GM06990 (cell line): ENCODE data around the gene CHADL.

Experiments
- DNase-seq: peaks from one replicate; pipeline ENCODE4 v3.0.0-alpha.2; 2011; ENCODE audit not compliant: insufficient read length; ENCODE audit errors: extremely low read depth
- H3K27me3 ChIP-seq: replicated peaks from 2 replicates; pipeline ENCODE4 v1.6.0; 2011; ENCODE audit warnings: low read length; ENCODE audit not compliant: control insufficient read depth, insufficient read depth
- H3K36me3 ChIP-seq: 2 replicates; pipeline ENCODE4 v1.5.1; 2011; ENCODE audit warnings: low read length; ENCODE audit not compliant: control insufficient read depth, insufficient read depth
- H3K4me3 ChIP-seq: replicated peaks from 2 replicates; pipeline ENCODE4 v1.5.1; 2011; ENCODE audit warnings: low read depth, mild to moderate bottlenecking, control low read depth, low read length
- TF ChIP-seq, protein P1 (sequence below): IDR thresholded peaks from 2 replicates; pipeline ENCODE4 v1.5.1; 2011; ENCODE audit warnings: low read length, control low read depth, mild to moderate bottlenecking, inconsistent platforms; ENCODE audit not compliant: insufficient read depth, poor library complexity, severe bottlenecking

Gene CHADL

DNA sequence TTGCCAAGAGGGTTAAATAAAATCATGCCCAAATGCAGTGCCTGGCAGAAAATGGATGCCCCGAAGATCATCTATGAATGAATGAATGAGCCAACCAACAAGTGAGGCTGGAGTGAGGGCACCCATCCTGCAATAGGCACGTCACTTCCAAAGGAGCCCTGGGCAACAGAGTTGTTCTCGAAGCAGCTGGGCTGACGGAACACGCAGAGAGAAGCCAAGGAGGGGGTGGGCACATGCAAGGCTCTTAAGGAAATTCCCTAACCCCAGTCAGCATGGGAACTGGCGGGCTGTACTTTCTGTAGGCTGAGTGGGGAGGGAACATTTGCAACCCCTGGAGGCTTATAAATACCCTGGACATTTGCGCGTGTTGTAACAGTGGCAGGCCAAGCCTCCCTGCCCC is 11.6 kb upstream of the CHADL start:
- no peak for DNase-seq
- TF ChIP-seq, protein P1, sequence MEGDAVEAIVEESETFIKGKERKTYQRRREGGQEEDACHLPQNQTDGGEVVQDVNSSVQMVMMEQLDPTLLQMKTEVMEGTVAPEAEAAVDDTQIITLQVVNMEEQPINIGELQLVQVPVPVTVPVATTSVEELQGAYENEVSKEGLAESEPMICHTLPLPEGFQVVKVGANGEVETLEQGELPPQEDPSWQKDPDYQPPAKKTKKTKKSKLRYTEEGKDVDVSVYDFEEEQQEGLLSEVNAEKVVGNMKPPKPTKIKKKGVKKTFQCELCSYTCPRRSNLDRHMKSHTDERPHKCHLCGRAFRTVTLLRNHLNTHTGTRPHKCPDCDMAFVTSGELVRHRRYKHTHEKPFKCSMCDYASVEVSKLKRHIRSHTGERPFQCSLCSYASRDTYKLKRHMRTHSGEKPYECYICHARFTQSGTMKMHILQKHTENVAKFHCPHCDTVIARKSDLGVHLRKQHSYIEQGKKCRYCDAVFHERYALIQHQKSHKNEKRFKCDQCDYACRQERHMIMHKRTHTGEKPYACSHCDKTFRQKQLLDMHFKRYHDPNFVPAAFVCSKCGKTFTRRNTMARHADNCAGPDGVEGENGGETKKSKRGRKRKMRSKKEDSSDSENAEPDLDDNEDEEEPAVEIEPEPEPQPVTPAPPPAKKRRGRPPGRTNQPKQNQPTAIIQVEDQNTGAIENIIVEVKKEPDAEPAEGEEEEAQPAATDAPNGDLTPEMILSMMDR, result no peak
- no peaks in the 10 kb centered on the region for H3K27me3 ChIP-seq
- H3K4me3 ChIP-seq, result no peak overlapping the region
- H3K36me3 ChIP-seq, result peaks cover 57% of the 10 kb centered on the region

DNA sequence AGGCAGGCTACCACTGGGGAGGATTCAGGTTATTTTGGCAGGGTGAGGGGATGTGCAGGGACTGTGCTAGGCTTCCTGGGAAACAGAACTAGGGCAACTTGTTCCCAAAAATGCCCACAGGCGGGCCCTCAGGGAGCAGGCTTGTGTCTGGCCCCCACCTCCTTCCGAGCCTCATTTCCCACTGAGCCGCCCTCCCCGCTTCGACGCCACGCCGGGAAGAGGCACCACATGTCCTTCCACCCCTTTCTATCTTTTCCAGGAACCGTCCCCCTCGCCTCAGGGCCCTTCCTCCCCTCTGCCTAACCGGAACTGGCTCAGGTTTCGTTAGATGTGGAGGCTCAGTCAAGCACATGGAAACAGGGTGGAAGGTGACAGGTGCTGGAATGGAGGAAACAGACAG is 9.4 kb upstream of the CHADL start:
- DNase-seq, result no peak
- TF ChIP-seq, protein P1, result no peak
- Histone ChIP-seq H3K4me3 (no peak overlapping the region), H3K27me3 (no peaks in the 10 kb centered on the region), H3K36me3 (peaks cover 59% of the 10 kb centered on the region)

DNA sequence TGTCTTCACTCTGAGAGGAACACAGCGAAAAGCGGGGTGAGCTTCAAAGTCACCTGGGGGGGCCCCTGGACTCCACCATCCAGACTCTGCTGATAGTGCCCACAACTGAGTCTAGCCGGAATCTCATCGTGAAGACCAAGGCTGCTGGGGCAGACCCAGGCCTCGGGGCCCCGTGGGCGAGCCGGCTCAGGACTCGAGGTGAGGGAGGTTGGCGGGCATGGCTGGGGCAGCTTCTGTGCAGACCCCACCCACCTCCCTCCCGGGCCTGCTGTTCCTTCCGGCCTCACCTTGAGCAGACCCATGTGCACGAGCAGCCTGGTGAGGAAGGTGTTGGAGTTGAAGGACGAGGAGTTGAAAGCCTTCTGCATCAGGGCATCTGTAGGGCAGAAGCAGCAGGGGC is 8.7 kb upstream of the CHADL start:
- TF ChIP-seq, protein P1, result no peak
- Histone ChIP-seq H3K4me3 (no peak overlapping the region), H3K36me3 (peaks cover 61% of the 10 kb centered on the region), H3K27me3 (no peaks in the 10 kb centered on the region)
- no peak for DNase-seq

DNA sequence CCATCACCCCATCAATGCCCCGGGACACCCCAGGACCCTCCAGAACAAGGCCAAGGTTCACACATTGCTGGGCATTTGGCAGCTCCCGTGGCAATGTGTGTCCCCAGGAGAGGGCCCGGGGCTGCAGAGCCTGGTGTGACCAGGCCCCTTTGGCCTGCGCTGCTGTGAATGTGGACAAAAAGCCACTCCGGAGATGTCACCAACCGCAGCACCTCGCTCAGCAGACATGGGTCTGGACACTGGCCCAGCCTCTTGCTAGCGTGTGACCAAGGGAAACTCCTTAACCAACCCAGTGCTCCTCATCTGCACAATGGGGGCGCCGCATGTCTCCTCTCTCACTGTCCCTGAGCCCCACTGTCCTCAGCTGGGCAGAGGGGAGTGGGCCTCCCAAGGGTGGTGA is 8.0 kb upstream of the CHADL start:
- Histone ChIP-seq H3K27me3 (no peaks in the 10 kb centered on the region), H3K36me3 (peaks cover 58% of the 10 kb centered on the region), H3K4me3 (no peak overlapping the region)
- DNase-seq, result no peak
- TF ChIP-seq, protein P1, result no peak

DNA sequence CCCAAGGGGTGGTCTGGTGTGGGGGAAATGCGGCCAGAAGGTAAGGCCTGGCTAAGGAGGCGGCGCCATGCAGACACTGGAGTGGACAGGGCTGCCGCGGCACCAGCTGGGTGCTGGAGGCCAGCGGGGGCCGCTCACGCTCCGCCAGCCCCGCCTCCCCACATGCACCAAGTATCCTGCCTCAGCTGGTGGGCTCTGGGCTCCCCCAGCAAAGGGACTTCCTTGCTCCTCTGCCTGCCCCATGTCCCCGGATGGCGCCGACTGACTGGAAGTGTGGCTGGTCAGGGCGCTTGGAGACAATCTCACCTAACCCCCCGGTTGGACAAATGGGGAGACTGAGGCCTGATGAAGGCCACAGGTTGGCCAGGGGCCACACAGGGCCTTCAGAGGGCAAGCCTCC is 7.6 kb upstream of the CHADL start:
- no peaks in the 10 kb centered on the region for H3K27me3 ChIP-seq
- TF ChIP-seq, protein P1, result no peak
- peaks cover 57% of the 10 kb centered on the region for H3K36me3 ChIP-seq
- DNase-seq, result no peak
- no peak overlapping the region for H3K4me3 ChIP-seq

DNA sequence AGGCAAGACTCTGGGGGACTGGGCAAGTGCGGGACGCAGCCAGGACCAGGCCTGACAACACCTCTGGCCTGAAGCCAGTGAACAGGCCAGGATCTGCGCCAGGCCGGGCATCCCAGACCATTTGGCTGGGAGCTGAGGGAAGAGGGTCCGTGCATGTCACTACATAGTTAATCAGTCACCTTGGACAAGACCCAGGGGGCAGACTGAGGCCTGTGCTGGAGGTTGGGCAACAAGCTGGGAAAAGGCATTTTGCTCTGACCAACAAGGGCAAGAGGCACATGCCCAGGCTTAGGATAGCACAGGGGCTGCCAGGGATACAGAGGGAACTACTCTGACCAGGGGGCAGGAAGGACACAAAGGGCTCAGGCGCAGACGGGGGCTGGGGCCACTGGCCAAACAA is 7.0 kb upstream of the CHADL start:
- TF ChIP-seq, protein P1, result no peak
- Histone ChIP-seq H3K36me3 (peaks cover 52% of the 10 kb centered on the region), H3K4me3 (no peak overlapping the region), H3K27me3 (no peaks in the 10 kb centered on the region)
- DNase-seq, result no peak
